ENCODE measurements around the gene SLC25A26. TPM values are rescaled to one million over a fixed set of nuclear protein-coding genes. Genes with fewer than 3 reads are reported as not detected.

The SLC25A26 gene
- total RNA-seq, 1 donor from 2014 or later, result 13.1 TPM

- Mint-ChIP-seq H3K4me3 (ENCODE audit: unreplicated experiment) (no peak overlapping the region), H3K36me3 (ENCODE audit: low read depth) (peaks cover 31% of the 10 kb centered on the region), H3K27ac (ENCODE audit: unreplicated experiment) (peak overlapping the region; percentile 37), H3K9me3 (ENCODE audit: low read depth) (no peaks in the 10 kb centered on the region), H3K27me3 (ENCODE audit: low read depth) (no peaks in the 10 kb centered on the region), H3K4me1 (ENCODE audit: low read depth) (peaks cover 78% of the 10 kb centered on the region)
- no peak for DNase-seq (ENCODE audit: low spot score)
- TF ChIP-seq CTCF (IDR thresholded peaks at IDR 0.05), result no peak
These were observed 184.3 kb downstream of the SLC25A26 start for GRCh38 chr3:66404903-66405700.

GRCh38 chr3:66405701-66406091 lies 184.9 kb downstream of the SLC25A26 start:
- no peaks in the 10 kb centered on the region for H3K9me3 Mint-ChIP-seq (ENCODE audit: low read depth)
- H3K27ac Mint-ChIP-seq (ENCODE audit: unreplicated experiment), result peak overlapping the region; percentile 57
- H3K4me3 Mint-ChIP-seq (ENCODE audit: unreplicated experiment), result no peak overlapping the region
- no peaks in the 10 kb centered on the region for H3K27me3 Mint-ChIP-seq (ENCODE audit: low read depth)
- TF ChIP-seq CTCF (IDR thresholded peaks at IDR 0.05), result no peak
- DNase-seq (ENCODE audit: low spot score), result no peak
- peaks cover 33% of the 10 kb centered on the region for H3K36me3 Mint-ChIP-seq (ENCODE audit: low read depth)
- H3K4me1 Mint-ChIP-seq (ENCODE audit: low read depth), result peaks cover 72% of the 10 kb centered on the region

GRCh38 chr3:66406163-66406562 lies 185.4 kb downstream of the SLC25A26 start:
- peaks cover 68% of the 10 kb centered on the region for H3K4me1 Mint-ChIP-seq (ENCODE audit: low read depth)
- H3K27ac Mint-ChIP-seq (ENCODE audit: unreplicated experiment), result peak overlapping the region; percentile 57
- no peak for TF ChIP-seq CTCF (IDR thresholded peaks at IDR 0.05)
- H3K4me3 Mint-ChIP-seq (ENCODE audit: unreplicated experiment), result no peak overlapping the region
- no peaks in the 10 kb centered on the region for H3K9me3 Mint-ChIP-seq (ENCODE audit: low read depth)
- no peaks in the 10 kb centered on the region for H3K27me3 Mint-ChIP-seq (ENCODE audit: low read depth)
- no peak for DNase-seq (ENCODE audit: low spot score)
- peaks cover 33% of the 10 kb centered on the region for H3K36me3 Mint-ChIP-seq (ENCODE audit: low read depth)

- TF ChIP-seq CTCF (IDR thresholded peaks at IDR 0.05), result no peak
- H3K27ac Mint-ChIP-seq (ENCODE audit: unreplicated experiment), result no peak overlapping the region
- no peaks in the 10 kb centered on the region for H3K9me3 Mint-ChIP-seq (ENCODE audit: low read depth)
- no peak for DNase-seq (ENCODE audit: low spot score)
- H3K4me1 Mint-ChIP-seq (ENCODE audit: low read depth), result peaks cover 66% of the 10 kb centered on the region
- peaks cover 38% of the 10 kb centered on the region for H3K36me3 Mint-ChIP-seq (ENCODE audit: low read depth)
- no peak overlapping the region for H3K4me3 Mint-ChIP-seq (ENCODE audit: unreplicated experiment)
- no peaks in the 10 kb centered on the region for H3K27me3 Mint-ChIP-seq (ENCODE audit: low read depth)
These were observed 186.2 kb downstream of the SLC25A26 start for GRCh38 chr3:66406831-66407610.

GRCh38 chr3:66407611-66408218 lies 186.9 kb downstream of the SLC25A26 start:
- no peak overlapping the region for H3K4me3 Mint-ChIP-seq (ENCODE audit: unreplicated experiment)
- no peaks in the 10 kb centered on the region for H3K9me3 Mint-ChIP-seq (ENCODE audit: low read depth)
- peaks cover 42% of the 10 kb centered on the region for H3K36me3 Mint-ChIP-seq (ENCODE audit: low read depth)
- TF ChIP-seq CTCF (IDR thresholded peaks at IDR 0.05), result peak; percentile 91
- H3K27ac Mint-ChIP-seq (ENCODE audit: unreplicated experiment), result peak overlapping the region; percentile 12
- DNase-seq (ENCODE audit: low spot score), result no peak
- H3K4me1 Mint-ChIP-seq (ENCODE audit: low read depth), result peaks cover 60% of the 10 kb centered on the region
- H3K27me3 Mint-ChIP-seq (ENCODE audit: low read depth), result no peaks in the 10 kb centered on the region
